NCI-H1694 treated with DMSO at 0.1 percent for 48 hours (cell line): ENCODE results near the gene ZNF549.
"Not testable (repeated sequence)": the region's sequence is repeated elsewhere in the genome, so short reads cannot be mapped to it uniquely, and the experiment has no call there.

ENCODE experiments used
- DNase-seq: peaks from one replicate; lab custom pipeline; 2025; lab: John Stamatoyannopoulos, UW

ZNF549 gene

GRCh38 chr19:57527136-57527881 lies at the start of gene ZNF549:
TSS of gene ZNF549 (plus strand) at chr19:57527356. CDS start at chr19:57527574, 218 bp downstream.
- peak; percentile 43 for DNase-seq

DNA sequence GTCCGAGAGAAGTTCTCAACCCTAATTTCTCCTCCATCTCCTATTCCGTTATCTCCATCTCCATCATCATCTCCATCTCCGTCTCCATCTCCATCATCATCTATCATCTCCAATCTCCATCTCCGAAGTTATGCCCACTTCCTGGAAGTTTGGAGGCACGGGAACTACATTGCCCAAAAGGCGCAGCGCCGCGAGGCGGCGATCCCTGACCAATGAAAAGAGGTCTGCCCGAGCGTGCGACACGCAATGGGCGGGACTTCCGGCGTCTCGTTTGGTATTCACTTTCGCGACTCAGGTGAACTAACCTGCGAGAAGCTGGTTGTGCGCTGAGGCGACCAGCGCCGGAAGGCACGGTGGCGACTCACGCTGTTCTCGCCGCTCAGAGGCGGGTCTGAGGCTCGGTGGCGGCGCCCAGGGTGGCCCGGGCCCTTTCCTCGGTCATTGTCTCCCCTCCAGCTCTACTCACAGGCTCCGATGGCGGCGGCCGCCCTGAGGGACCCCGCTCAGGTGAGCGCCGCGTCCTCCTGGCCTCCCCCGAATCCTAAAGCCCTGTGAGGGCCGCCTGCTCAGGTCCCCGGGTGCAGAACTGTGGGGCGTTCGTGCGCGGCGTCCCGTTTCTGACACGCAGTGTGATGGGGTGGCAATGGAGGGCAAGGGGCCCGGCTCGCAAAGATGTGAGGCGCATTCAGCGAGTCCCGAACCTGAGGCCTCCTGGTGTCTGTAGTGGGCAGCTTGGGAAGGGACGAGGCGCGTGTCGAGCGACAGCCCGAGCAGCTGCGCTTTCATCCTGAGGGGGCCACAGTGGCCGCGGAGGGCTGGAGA lies 39.5 kb upstream of the ZNF549 start, which contains the start of gene ZNF419:
ZNF419 (plus strand) TSS at position 274 of the 822 bp plus-strand sequence; CDS start at position 475, 201 bp downstream.
- peak; percentile 67 for DNase-seq

- not testable (repeated sequence) for DNase-seq
Measured at GRCh38 chr19:57488299-57488644, 38.9 kb upstream of the ZNF549 start.

DNA sequence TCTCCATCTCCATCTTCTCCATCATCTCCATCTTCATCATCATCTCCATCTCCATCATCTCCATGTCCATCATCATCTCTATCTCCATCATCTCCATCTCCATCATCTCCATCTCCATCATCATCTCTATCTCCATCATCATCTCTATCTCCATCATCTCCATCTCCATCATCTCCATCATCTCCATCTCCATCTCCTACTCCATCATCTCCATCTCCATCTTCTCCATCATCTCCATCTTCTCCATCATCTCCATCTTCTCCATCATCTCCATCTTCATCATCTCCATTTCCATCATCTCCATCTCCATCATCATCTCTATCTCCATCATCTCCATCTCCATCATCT lies 27.9 kb upstream of the ZNF549 start:
- DNase-seq, result not testable (repeated sequence)

DNA sequence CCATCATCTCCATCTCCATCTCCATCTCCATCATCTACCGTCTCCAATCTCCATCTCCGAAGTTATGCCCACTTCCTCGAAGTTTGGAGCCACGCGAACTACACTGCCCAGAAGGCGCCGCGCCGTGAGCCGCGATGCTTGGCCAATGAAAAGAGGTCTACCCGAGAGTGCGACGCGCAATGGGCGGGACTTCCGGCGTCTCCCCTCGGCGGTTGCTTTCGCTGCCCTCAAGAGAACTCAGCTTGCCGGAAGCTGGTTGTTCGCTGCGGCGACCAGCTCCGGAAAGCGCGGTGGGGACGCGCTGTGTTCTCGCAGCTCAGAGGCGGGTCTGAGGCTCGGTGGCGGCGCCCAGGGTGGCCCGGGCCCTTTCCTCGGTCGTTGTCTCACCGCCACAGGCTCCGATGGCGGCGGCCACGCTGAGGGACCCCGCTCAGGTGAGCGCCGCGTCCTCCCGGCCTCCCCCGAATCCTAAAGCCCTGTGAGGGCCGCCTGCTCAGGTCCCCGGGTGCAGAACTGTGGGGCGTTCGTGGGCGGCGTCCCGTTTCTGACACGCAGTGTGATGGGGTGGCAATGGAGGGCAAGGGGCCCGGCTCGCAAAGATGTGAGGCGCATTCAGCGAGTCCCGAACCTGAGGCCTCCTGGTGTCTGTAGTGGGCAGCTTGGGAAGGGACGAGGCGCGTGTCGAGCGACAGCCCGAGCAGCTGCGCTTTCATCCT lies 27.3 kb upstream of the ZNF549 start, which contains the start of gene ZNF773:
ZNF773 (plus strand) TSS at position 259 of the 716 bp plus-strand sequence; CDS start at position 402, 143 bp downstream.
- DNase-seq, result peak; percentile 14

DNA sequence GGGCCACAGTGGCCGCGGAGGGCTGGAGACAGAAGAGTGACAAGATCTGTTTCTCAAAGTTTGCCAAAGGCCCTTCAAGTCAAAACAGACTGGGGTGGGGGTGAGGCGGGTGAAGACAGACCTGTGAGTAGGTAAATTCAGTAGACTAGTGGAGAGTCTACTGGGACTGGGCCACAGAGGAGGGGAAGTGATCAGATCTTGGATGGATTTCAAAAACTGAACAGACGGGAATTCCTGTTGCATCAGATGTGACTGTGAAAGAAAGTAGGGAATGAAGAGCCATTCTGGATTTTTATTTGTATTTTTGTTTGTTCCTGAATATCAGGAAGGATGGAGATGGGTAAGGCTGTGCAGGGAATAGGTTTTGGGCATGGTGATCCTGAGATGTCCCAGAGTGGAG lies 26.8 kb upstream of the ZNF549 start:
- DNase-seq, result not testable (repeated sequence)

DNA sequence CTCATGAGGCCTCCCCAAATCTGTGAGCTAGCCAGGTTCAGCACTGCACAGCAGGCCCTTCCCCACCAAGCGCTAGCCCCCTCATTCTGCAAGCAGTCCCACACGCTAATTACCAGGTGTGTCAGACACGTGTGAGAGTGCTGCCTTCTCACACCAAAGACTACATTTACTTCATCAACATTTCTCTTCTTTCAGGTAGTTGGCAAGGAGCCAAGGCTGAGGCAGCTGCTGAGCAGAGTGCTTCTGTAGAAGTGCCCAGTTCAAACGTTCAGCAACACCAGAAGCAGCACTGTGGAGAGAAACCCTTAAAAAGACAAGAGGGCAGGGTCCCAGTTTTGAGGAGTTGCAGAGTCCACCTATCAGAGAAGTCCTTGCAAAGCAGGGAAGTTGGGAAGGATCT lies 21.0 kb upstream of the ZNF549 start:
- no peak for DNase-seq

DNA sequence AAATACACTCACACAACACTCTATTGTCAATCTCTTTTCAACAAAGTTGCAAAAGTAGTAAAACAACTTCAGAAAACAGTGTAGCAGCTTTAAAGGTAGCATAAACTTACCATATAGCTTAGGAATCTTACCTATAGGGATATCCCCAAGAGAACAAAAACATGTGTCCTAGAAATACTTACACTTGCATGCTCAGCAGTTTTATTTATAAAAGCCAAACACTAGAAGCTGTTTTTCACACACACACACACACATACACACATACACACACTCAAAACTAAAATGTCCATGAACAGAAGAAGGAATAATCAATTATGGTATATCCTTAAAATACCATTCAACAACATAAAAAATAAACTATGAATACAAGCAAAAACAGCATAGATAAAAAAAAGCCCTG lies 15.7 kb upstream of the ZNF549 start:
- DNase-seq, result no peak

DNA sequence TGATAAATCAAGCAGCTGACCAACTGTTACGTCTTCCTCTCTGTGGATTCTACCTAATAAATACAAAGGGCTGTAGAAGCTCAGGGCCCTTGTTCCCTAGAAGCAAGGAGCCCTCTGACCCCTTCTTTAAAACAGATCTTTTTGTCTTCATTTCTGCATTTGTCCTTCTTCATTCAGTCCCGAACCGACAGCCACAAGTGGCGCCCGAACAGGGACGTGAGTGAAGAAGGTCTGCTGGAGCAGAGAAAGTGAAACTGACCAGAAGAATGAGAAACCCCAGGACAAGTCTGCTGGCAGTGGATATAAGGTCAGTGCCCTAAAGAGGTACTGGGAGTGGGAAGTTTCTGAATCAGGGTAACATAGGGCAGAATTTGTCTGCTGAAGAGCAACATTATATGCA lies 14.3 kb upstream of the ZNF549 start:
- no peak for DNase-seq

GRCh38 chr19:57515255-57515654 lies 11.9 kb upstream of the ZNF549 start:
- DNase-seq, result peak; percentile 6

- not testable (repeated sequence) for DNase-seq
Measured at GRCh38 chr19:57518021-57518420, 9.1 kb upstream of the ZNF549 start.

DNA sequence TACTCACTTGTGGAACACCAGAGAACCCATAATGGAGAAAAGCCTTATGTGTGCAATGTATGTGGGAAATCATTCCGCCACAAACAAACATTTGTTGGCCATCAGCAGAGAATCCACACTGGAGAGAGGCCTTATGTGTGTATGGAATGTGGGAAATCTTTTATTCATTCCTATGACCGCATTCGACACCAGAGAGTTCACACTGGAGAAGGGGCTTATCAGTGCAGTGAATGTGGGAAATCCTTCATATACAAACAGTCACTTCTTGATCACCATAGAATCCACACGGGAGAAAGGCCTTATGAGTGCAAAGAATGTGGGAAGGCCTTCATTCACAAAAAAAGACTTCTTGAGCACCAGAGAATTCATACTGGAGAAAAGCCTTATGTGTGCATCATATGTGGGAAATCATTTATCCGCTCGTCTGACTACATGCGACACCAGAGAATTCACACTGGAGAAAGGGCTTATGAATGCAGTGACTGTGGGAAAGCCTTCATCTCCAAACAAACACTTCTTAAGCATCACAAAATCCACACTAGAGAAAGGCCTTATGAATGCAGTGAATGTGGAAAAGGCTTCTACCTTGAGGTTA lies 10.9 kb downstream of the ZNF549 start:
- no peak for DNase-seq

DNA sequence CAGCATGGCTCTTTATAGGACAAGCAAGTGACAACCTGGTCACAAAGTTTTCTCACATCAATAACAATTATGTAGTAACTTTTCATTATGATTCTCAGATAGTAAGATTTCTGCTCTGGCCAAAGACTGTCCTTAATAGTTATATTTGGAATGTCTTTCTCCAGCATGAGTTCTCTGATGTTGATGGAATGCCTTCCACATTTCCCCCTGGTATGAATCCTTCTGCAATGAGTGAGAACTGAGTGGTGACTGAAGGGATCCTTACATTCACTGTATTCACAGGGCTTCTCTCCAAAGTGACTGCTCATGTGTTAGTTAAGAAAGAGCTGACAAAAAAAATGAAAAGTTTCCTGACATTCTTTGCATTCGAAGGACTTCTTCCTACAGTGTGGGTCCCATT lies 19.4 kb downstream of the ZNF549 start:
- DNase-seq, result no peak

DNA sequence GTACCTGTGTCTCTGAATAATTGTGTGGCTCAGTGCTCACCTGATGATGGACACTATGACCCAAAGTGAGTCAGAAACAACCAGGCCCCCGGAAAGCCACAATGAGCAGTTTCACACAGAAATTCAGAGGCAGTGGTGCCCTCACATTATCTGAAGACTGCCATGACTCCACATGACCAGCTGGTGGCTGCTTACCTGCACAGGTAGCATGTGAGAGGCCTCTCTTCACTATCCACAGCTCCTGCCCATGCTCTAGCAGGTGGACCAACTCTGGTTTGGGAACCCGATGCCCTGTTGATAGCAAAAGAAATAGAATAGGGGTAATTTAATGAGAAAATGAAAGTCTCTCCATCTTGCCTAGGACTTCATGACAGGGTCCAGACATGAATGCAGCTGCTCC lies 25.3 kb downstream of the ZNF549 start:
- no peak for DNase-seq

- DNase-seq, result no peak
Measured at GRCh38 chr19:57557659-57558058, 30.5 kb downstream of the ZNF549 start.

DNA sequence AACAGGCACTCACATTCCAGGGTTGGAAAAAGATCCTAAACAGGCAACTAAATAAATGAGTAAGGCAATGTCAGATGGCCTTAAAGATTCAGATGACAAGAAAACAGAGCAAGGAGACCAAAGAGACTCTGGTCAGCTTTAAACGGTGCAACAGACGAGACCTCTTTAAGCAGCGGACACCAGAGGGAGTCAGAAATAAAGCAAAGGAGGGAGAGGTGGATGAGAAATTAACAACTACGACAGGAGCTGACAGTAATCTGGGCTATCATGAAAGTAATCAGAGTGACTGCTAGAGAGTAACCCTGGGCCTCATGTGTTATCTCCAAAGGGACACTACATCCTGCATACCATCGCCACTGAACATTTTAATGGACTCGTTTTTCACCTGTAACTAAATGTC lies 31.4 kb downstream of the ZNF549 start:
- DNase-seq, result no peak

- DNase-seq, result no peak
Measured at GRCh38 chr19:57559008-57559403, 31.9 kb downstream of the ZNF549 start.

GRCh38 chr19:57559404-57560025 lies 32.4 kb downstream of the ZNF549 start, which contains the start of gene ZNF550:
TSS of gene ZNF550 (minus strand) at chr19:57559863. CDS start at chr19:57559682, 181 bp downstream.
- DNase-seq, result peak; percentile 36

GRCh38 chr19:57560049-57560491 lies 32.9 kb downstream of the ZNF549 start:
- no peak for DNase-seq

- DNase-seq, result no peak
Measured at GRCh38 chr19:57563547-57563946, 36.4 kb downstream of the ZNF549 start.
